ENCODE results near the gene CD44.
A peak's percentile ranks its signal among the peaks of the same experiment; 100 is the strongest.

CD44 gene

GRCh38 chr11:35270342-35270741 is 131.4 kb downstream of the CD44 start:
- peak in 1 of 2 experiments; percentile 15 for DNase-seq

- no peak for DNase-seq
These were observed 132.1 kb downstream of the CD44 start for GRCh38 chr11:35271031-35271430.

GRCh38 chr11:35272391-35272902 is 133.5 kb downstream of the CD44 start:
- DNase-seq: no peak

GRCh38 chr11:35274909-35275785 is 136.2 kb downstream of the CD44 start:
- DNase-seq: peak; percentile 34 to 79

GRCh38 chr11:35275786-35276170 is 136.8 kb downstream of the CD44 start:
- no peak for DNase-seq

GRCh38 chr11:35276396-35277145 is 137.6 kb downstream of the CD44 start:
- no peak for DNase-seq

- DNase-seq: no peak
These were observed 138.9 kb downstream of the CD44 start for GRCh38 chr11:35277827-35278226.

- DNase-seq: no peak
These were observed 141.8 kb downstream of the CD44 start for GRCh38 chr11:35280727-35281126.

GRCh38 chr11:35281169-35281688 is 142.3 kb downstream of the CD44 start:
- DNase-seq: no peak

Measured in NCI-H446 (cell line).